ENCODE results near the gene SCD5.

SCD5 gene

GRCh38 chr4:82640540-82640939 is 158.1 kb downstream of the SCD5 start:
- no peaks in the 10 kb centered on the region for H3K27me3 ChIP-seq (ENCODE audit: insufficient read depth, poor library complexity, severe bottlenecking)
- DNase-seq (ENCODE audit: low read depth in 1 of 2, low spot score in 1 of 2): peak in 1 of 2 experiments; percentile 4
- H3K27ac ChIP-seq (replicated peaks): no peak overlapping the region
- H3K4me3 ChIP-seq (replicated peaks; ENCODE audit: insufficient read depth, low read length): no peak overlapping the region
- no peak for TF ChIP-seq CTCF (IDR thresholded peaks at IDR 0.05; ENCODE audit: insufficient read depth, low read length)
- no peak for TF ChIP-seq SPI1 (IDR thresholded peaks at IDR 0.05; ENCODE audit: borderline replicate concordance, low read depth)
- no peak for TF ChIP-seq POLR2AphosphoS5 (IDR thresholded peaks at IDR 0.05; ENCODE audit: low read depth)

GRCh38 chr4:82639971-82640370 is 158.6 kb downstream of the SCD5 start:
- TF ChIP-seq SPI1 (IDR thresholded peaks at IDR 0.05; ENCODE audit: borderline replicate concordance, low read depth): no peak
- no peak for TF ChIP-seq GABPA (IDR thresholded peaks at IDR 0.05; ENCODE audit: low read depth)
- TF ChIP-seq POLR2AphosphoS5 (IDR thresholded peaks at IDR 0.05; ENCODE audit: low read depth): no peak
- no peak for TF ChIP-seq CTCF (IDR thresholded peaks at IDR 0.05; ENCODE audit: insufficient read depth, low read length)
- no peak for TF ChIP-seq REST (IDR thresholded peaks at IDR 0.05; ENCODE audit: insufficient replicate concordance, low read depth)
- DNase-seq (ENCODE audit: low read depth in 1 of 2, low spot score in 1 of 2): no peak
- H3K4me3 ChIP-seq (replicated peaks; ENCODE audit: insufficient read depth, low read length): no peak overlapping the region
- no peak overlapping the region for H3K27ac ChIP-seq (replicated peaks)
- no peaks in the 10 kb centered on the region for H3K27me3 ChIP-seq (ENCODE audit: insufficient read depth, poor library complexity, severe bottlenecking)

GRCh38 chr4:82638479-82638878 is 160.1 kb downstream of the SCD5 start:
- Histone ChIP-seq H3K27me3 (ENCODE audit: insufficient read depth, poor library complexity, severe bottlenecking) (no peaks in the 10 kb centered on the region), H3K4me3 (replicated peaks; ENCODE audit: insufficient read depth, low read length) (no peak overlapping the region), H3K27ac (replicated peaks) (no peak overlapping the region)
- DNase-seq (ENCODE audit: low read depth in 1 of 2, low spot score in 1 of 2): no peak
- no peak for TF ChIP-seq REST (IDR thresholded peaks at IDR 0.05; ENCODE audit: insufficient replicate concordance, low read depth)

GRCh38 chr4:82630079-82630478 is 168.5 kb downstream of the SCD5 start:
- H3K4me3 ChIP-seq (replicated peaks; ENCODE audit: insufficient read depth, low read length): no peak overlapping the region
- no peaks in the 10 kb centered on the region for H3K27me3 ChIP-seq (ENCODE audit: insufficient read depth, poor library complexity, severe bottlenecking)
- TF ChIP-seq CTCF (IDR thresholded peaks at IDR 0.05; ENCODE audit: insufficient read depth, low read length) (no peak), REST (IDR thresholded peaks at IDR 0.05; ENCODE audit: insufficient replicate concordance, low read depth) (no peak), POLR2AphosphoS5 (IDR thresholded peaks at IDR 0.05; ENCODE audit: low read depth) (no peak), GABPA (IDR thresholded peaks at IDR 0.05; ENCODE audit: low read depth) (no peak), SPI1 (IDR thresholded peaks at IDR 0.05; ENCODE audit: borderline replicate concordance, low read depth) (no peak)
- no peak for DNase-seq (ENCODE audit: low read depth in 1 of 2, low spot score in 1 of 2)
- H3K27ac ChIP-seq (replicated peaks): no peak overlapping the region

Measured in HL-60 (cell line).